ENCODE results near the gene CFAP45.

Gene CFAP45, protein sequence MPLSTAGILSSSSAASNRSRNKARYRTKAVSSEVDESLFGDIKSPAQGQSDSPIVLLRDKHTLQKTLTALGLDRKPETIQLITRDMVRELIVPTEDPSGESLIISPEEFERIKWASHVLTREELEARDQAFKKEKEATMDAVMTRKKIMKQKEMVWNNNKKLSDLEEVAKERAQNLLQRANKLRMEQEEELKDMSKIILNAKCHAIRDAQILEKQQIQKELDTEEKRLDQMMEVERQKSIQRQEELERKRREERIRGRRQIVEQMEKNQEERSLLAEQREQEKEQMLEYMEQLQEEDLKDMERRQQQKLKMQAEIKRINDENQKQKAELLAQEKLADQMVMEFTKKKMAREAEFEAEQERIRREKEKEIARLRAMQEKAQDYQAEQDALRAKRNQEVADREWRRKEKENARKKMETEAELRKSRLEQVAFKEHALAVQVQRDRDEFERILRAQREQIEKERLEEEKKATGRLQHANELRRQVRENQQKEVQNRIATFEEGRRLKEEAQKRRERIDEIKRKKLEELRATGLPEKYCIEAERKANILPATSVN

DNA sequence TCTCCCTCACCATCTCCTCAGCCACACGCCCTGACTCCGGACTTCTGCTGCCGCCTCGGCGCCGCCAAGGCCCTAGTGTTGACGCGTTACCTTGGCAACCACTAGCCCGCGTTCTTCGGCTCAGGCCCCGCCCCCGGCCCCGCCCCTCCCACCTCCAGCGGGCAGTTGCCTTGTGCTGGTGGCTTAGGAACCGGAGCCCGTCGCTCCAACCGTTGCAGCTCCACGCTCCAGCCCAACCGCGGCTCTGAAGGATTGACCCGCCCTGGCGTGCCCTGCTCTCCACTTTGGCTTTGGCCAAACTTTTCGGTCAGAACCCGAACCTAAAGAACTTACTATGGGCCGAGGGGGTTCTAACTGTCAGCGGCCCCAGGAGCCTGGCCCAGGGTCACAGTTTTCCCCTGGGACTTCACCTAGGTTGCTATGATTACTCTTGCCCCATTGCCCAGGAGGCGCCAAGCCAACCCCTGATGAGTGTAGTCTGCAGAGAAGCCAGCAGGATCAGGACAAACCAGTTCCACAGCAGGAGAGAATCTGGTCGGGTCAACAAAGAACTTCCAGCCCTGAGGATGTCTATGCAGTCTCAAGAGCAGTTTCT lies at the start of gene CFAP45:
CFAP45 (minus strand) TSS at position 80 of the 595 bp plus-strand sequence; CDS start at position 13, 67 bp downstream.
- DNase-seq (ENCODE audit: low read depth): no peak

DNA sequence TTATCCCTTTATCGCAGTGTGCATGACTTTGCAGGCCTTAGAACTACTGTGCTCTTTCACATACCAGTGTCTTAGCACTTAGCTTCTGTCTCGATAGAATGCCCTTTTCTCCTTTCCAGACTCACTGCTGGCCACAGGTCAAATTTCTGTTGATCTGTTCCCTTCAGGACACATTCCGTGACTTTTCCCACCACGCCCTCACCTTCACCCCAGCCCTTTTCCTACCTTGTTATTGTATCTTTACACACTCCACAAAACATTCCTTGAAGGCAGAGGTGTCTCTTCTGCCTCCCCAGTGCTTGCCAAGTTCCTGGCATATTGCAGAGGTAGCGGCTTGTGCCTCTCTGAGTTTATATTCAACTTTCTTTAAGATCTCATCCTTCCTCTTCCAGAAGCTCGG lies 49.2 kb upstream of the CFAP45 start:
- no peak for DNase-seq (ENCODE audit: low read depth)

DNA sequence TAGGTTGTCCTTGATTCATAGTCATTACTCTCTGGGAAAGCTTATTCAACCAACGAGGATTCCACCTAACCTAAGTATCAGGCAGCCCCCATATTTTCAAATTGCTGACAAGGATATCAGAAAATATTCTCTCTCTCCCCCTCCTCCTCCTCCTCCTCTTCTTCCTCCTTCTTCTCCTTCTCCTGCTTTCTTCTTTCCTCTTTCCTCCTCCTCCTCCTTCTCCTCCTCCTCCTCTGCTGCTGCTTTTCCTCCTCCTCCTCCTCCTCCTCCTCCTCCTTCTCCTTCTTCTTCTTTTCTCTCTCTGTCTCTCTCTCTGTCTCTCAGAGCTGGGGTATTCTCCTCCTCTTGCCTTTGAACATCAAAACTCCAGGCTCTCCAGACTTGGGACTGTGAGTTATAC lies 48.0 kb upstream of the CFAP45 start:
- DNase-seq (ENCODE audit: low read depth): no peak

DNA sequence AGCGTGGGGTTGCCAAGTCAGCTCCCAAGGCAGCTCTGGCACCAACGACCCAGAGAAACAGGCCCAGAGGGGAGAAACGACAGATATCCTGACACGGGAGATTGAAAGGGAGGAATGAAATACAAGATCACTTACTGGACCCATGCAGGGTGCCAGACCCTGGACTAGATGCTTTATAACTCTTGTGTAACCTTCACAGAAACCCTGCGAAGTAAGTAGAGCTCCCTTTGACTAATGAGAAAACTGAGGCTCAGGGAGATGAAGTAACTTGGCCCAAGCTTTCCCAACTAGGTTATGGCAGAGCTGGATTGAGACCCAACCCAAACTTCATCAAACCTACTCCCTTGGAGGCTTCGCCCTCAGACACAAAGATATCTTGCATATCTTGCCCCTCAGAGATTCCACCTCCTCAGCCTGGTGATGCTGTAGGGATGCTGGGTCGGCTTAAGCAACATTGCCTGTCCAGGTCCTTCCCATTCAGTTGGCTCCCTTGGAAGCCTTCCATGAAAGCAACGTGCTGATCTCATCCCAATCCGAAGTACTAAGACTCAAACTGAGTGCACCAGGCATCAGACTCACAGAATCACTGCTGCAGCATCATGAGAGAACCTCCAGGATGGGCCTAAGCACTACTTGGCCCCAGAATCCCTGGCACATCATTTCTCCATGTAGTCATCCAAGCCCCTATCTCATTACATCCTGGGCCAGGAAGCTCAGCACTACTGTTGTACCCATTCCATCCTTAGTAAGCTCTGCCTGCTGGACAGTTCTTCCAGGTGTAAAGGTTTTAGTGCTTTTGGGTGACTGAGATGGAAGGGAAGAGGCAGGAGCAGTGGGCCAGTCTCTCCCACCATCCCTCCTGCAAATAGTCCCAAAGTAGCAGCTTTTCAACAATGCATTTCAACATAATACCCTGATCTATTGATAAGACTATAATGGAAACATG lies 46.5 kb upstream of the CFAP45 start:
- DNase-seq (ENCODE audit: low read depth): no peak

DNA sequence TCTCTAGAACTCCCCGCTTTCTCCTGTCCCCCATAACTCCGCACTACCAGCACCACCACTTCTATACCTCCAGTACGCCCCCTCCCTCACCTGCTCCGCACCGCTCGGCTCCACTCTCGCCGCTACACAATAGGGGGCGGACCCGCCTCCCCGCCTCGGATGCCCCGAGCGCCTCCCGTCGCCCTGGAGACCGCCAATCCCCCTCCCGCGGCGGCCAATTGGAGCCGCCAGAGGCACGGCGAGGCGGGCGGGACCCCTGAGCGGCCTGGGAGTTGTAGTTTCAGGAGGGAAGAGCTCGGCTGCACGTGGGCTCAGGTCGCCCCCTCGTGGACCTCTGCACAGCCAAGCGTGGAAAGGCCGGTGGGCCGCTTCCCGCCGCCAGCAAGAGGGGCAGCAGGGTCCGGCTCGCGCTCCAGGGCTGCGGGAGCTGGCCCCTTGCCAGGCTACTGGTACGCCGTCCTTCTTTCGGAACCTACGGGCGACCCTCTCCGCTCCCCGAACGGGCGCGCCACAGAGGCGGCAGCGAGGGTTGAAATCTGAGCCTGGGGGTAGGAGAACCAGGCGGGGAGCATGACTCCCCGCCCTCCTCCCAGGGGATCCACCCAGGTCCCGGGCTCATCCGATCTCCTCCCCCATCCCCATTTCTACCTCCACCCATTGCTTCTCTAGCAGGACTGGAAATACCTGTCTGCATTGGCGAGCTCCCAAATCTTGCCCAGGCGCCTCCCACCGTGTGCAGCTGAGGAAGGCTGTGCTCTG lies 45.7 kb upstream of the CFAP45 start, which contains the start of gene IGSF9:
IGSF9 (minus strand) TSS at position 131 of the 759 bp plus-strand sequence. CDS start 2,159 bp downstream, outside the sequence.
- peak; percentile 76 for DNase-seq (ENCODE audit: low read depth)

DNA sequence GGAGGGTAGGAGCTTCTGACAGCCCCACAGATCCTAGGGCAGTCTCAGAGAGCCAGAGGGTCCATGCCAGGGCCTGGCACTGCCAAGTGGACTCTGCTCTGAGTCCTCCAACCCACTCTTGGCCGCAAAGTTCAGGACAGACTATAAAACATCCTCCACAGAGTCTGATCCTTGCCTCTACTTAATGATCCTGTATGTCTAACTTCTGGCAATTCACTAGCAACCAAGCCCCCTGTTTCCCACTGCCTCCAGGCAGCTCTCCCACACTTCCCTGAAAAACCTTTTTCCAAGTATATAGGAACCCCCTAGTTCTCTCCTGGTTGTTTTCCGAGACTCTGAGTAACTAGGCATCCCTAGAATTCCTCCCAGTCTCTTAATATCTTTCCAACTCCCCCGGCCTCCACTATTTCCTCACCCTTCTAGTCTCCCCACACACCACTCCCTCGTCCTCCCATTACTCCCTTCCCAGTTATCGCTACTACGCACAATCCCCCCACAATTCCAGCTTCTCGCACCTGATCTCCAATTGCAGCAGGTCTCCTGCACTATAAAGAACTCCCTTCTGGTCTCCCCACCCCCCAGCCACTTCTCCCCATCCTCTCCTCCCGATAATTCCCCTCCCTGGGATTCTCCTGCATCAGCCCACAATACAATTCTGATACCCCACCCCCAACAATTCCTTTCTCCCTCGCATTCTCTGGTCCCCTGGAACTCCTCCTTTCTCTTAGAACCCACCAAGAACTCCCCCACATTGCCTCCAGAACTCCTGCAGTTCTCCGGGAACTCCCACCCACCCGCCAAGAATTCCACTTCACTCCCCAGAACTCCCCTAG lies 44.9 kb upstream of the CFAP45 start:
- no peak for DNase-seq (ENCODE audit: low read depth)

DNA sequence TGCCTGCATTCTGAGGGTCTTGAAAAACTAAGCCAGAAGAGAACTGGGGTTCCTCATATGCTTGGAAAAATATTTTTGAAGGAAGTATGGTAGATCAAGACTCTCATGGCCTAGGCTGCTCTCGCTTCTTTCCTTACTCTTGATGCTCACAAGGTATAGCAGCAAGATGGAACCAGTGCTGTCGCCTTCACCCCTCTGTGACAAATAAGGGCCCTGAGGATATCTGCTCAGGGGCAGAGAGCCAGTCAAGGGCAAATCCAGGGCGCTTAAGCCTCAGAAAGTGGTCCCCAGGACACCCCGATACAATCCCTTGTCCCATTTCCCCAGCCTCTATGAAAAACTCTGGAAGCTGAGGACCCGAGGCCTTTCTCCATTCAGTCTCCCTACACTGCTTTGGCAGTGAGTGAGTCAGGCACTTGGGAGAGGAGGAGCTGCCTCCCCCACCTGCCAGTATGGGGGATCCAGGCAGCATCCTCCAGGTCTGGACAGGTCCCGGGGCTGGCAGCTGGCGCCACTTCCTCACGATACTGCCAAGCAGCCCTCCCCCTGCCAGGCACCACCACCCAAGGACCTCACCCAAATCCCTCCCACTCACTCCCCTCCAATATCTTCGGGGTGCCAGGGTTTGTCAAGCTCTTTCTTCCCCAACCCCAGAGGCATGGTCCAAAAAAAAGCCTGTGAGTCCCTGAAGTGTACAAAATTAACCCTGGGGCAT lies 44.1 kb upstream of the CFAP45 start:
- DNase-seq (ENCODE audit: low read depth): no peak

DNA sequence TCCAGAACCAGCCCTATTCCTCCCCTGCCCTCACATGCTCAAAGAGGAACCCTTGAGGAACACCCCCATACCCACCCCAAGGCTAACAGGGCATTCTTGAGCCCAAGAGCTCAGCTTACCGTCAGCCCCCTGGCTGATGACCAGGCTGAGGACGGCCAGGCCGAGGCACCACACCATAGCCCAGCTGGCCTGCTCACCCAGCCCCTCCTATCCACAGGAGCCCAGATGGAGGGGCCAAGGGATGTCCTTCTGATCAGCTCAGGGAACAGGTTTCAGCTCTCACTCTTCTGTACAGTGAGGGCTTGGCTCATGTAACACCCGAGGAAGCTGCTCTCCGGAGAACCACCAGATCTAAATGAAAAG lies 43.3 kb upstream of the CFAP45 start:
- DNase-seq (ENCODE audit: low read depth): no peak

DNA sequence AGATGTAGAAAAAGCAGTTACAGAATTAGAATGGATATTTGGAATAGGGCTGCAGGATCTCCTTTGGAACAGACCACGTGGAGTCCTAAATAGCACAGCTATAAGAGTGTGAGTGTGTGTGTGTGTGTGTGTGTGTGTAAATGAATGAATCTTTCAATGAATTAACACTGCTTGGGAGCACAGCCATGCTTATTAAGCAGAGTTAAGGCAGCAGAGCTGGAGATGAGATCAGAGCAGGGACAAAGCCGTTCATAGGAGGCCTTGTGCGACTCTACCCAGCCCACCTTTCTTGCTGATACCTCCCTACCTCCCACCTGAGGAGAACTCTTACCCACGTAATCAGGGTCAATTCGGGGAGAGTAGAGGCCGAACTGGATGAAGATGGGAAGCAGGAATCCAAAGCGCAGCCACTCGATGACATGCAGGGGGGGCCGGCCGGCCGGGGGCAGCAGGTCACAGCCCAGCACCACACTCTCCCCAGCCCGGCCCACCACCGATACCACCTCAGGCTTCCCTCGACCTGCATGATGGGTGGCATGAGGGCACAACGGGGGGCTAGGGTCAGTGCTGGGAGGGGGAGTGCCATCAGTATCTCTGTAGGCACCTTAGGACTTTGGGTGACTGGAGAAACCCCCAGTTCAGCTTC lies 42.8 kb upstream of the CFAP45 start:
- no peak for DNase-seq (ENCODE audit: low read depth)

DNA sequence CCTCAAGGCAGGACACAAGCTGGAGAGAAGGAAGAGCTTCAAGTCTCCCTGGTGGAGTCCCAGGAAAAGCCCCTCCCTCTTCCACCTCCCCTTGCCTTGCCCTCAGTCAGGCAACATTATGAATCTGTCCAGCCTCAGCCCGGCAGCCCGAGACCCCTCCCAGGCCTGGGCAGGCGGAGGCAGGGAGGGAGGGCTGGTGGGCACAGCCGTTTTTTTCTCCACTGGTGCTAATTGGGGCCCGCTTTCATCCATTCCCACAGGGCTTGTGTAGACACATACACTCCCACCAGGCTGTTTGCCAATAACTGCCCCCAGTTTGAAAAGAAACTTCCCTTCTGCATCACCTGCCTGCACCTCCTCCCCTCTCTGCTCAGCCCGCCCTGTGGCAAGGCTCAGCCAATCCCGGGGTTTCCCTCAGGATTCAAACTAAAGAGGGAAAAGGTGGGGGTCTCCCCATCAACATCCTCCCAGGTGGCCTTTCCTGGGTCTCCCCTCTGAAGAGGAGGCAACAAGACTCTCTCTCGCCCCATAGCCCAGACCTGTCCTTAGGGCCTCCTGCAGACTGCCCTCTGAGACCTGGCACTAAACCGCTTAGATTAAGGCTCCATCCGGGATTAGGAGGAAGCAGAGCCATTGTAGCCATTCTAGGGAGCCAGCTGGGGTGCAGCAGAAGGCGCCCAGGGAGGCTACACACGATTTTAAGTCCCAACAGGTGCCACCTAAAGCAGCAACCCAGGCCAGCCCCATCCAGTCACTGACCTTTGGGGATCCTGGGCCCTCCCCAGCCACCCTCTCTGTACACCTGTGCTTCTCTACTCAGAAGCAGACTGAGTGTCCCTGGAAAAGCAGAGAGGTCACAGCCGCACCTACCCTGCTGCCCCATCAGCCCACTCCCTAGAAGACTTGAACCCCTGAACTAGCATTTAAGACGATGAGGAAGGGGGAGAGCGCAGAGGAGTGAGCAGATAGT lies 41.9 kb upstream of the CFAP45 start:
- DNase-seq (ENCODE audit: low read depth): no peak

DNA sequence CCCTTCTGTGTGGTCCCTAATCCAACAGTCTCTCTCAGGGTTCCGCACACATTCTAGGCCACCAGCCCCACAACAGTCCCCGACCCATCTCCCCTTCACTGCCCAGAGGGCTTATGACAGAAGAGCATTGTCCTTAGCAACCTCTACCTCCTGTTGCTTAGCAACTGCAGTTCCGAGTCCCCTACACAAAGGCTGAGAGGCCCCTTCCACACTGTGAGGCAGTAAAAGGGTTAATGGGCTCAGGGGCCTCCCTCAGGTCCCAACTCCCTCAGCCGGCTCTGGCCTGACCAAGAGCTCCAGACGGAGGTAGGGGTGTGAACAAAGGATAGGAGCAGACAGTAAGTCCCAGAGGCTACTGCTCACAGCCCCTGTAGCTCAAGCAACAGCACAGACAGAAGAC lies 41.2 kb upstream of the CFAP45 start:
- DNase-seq (ENCODE audit: low read depth): no peak

DNA sequence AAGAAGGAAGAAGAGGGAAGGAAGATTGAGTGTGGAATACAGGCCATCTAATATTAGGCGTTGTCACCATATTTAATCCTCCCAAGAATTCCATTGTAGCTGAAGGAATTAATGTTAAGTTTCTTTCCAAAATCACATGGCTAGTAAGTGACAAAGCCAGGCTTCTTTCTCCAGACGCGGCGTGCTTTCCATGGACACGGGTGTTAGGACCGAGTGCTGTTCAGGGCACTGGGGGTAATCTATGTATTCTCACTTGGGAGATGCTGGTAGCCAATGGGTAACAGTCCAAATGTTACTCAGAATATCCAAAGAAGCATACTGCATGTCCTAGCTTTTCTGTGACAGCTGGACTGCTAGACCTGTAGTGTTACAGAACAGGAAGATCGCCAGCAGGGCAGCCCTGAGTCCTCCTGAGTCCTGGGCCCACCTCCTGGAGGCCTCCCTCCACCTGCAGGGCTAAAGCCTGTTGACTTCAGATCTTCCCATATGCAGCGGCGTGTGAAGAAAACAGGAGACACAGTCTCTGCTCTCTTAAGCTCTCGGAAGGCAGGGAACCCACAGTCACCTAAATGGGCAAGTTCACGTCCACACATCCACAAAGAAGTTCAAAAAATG lies 40.1 kb upstream of the CFAP45 start:
- DNase-seq (ENCODE audit: low read depth): no peak

DNA sequence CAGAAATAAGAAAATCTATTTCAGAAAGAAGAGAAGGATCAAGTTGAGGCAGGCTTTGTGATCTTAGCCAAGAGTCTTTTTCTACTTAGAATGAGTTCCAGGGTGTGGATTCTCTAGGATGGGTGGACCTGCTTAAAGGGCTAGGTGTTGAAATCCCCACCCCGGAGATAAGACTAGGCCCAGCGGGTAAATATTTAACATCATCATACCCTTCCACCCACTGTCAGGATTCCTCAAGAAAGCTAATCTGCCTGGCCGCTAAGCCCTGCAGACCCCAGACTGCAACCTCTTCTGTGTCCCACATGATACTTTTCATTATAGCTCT lies 39.7 kb upstream of the CFAP45 start:
- DNase-seq (ENCODE audit: low read depth): no peak

DNA sequence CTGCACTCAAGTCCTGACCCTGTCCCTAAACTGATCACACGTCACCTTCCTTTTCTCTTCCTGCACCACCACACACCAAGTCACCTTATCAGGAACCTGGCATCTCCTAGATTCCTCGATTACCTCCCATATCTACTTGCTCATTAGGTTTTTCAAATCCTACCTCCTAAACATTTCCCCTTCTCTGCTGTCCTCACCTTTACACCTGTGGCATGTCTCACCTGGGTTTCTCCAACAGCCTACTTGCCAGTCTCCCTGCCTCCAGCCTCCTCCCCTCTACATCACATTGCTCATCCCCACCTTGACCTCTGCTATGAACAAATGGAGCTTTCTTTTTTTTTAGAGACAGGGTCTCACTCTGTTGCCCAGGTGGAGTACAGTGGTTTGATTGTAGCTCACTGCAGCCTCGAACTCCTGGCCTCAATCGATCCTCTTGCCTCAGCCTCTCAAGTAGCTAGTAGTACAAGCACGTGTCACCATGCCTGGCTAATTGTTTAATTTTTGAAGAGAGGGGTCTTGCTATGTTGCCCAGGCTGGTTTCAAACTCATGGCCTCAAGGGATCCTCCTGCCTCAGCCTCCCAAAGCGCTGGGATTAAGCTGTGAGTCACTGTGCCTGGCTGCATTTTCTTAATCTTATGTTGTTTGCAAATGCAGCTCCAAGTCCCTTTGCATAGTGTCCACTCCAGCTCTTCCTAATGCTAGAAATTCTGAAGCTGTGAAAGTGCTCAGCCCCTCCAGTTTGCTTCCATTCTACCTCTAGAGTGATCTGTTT lies 39.1 kb upstream of the CFAP45 start:
- no peak for DNase-seq (ENCODE audit: low read depth)

DNA sequence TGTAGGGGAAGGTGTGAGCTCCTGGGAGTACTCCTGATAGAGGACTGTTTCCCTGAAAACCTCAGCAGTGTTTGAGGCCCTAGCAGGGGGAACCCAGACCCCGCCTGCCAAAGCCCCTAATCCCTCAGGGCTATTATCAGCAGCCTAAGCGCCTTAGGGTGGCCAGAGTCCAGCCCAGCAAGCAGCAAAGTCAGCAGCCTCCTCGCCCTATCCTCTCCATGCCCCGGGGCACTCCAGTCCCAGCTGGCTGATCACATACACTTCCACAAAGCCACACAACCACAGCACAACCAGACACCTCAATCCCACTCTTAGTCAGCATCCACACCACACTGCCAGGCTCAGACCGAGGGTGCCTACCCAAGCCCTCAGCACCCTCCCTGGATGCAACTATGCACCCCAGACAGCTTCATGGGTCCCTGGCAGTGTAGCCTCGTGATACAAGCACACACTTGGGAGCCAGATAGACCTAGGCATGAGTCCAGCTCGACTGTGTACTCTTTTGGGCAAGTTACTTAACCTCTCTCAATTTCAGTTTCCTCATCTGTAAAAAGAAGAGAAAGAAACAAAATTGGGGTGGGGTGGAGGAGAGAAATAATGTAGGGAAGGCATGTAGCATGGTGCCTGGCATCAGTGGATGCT lies 38.4 kb upstream of the CFAP45 start:
- no peak for DNase-seq (ENCODE audit: low read depth)

DNA sequence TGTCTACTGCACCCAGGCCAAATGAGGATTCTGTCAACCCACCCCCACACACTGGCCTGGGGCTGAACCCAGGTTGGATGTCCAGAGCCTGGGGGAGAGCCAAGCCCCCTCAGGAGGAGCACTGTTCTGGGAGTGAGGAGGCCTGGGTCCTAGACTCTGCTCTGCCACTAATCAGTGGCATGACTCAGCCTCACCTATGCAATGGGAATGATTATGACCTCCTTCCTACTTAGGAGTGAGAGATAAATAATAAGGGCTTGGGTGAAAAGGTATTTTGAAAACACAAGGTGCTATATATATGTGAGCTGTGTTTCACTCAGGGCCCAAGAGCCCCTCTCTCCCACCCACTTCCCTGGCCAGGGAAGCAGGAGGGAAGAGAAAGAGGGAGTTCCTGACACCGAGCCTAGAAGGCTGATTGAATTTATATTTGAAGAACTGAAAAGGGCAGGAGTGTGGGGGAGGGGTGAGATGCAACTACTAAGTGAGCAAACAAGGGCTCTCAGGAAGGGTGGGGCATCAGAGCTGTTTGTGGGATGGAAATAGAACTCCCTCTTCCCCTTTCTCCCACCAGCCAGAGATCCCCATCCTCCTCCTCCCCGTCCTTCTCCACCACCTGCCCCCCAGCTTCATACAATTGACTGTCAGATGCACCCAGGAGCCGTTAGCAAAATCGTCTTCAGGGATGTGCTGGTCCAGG lies 37.2 kb upstream of the CFAP45 start:
- no peak for DNase-seq (ENCODE audit: low read depth)
